ENCODE data around the gene ZNF692.

DNA sequence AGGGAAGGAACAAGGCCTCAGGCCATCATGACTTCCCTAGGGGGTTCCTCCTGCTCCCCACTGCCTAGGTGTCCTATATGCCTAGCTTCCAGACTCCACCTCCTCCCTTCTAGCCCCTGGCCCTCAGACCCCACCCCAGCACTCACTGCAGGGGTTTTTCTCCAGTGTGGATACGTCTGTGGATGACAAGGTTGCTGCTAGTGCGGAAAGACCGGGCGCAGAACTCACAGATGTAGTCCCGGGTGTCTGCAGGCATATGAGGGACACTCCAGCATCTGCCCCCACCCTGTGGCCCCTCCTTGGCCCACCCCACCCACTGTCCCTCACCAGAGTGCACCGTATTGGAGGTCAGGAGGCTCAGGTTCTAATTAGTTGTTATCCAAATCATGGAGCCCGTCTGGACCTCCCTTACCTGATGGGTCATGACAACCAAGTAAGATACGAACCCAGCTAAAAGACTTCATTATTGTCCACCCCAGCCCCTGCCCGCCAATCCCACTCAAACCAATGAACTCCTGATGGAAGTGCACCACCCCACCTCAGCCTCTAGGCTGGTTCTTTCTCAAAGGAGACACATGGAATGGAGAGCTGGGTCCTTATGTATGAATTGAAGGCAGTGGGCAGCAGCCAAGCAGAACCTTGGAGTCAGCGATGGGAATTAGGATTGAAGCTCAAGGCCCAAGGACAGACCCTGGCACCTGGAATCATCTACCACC, 8.2 kb downstream of the ZNF692 start:
- TF ChIP-seq, protein P1, sequence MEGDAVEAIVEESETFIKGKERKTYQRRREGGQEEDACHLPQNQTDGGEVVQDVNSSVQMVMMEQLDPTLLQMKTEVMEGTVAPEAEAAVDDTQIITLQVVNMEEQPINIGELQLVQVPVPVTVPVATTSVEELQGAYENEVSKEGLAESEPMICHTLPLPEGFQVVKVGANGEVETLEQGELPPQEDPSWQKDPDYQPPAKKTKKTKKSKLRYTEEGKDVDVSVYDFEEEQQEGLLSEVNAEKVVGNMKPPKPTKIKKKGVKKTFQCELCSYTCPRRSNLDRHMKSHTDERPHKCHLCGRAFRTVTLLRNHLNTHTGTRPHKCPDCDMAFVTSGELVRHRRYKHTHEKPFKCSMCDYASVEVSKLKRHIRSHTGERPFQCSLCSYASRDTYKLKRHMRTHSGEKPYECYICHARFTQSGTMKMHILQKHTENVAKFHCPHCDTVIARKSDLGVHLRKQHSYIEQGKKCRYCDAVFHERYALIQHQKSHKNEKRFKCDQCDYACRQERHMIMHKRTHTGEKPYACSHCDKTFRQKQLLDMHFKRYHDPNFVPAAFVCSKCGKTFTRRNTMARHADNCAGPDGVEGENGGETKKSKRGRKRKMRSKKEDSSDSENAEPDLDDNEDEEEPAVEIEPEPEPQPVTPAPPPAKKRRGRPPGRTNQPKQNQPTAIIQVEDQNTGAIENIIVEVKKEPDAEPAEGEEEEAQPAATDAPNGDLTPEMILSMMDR (IDR thresholded peaks at IDR 0.05): no peak
- no peak for TF ChIP-seq EZH2phosphoT487 (IDR thresholded peaks at IDR 0.05)
- TF ChIP-seq EZH2 (IDR thresholded peaks at IDR 0.05): no peak

All from neural progenitor cell (in vitro differentiated cells).